HL-60 (cell line): ENCODE data around the gene DNAJC18.
"Not testable (repeated sequence)": the region's sequence is repeated elsewhere in the genome, so short reads cannot be mapped to it uniquely, and the experiment has no call there.

Experiments used
- DNase-seq, 2 experiments: peaks; one replicate each; pipeline ENCODE4 v3.0.0-alpha.2; 2010 to 2020; ENCODE audit warnings: low read depth in 1 of 2, low spot score in 1 of 2
- H3K27ac ChIP-seq: fragments of 250-450 bp; sonication (Bioruptor Pico); replicated peaks from 2 replicates; pipeline ENCODE4 v1.5.1; 2020; ENCODE audit warnings: mild to moderate bottlenecking, moderate library complexity
- H3K27me3 ChIP-seq: fragments of 250-450 bp; sonication (Bioruptor Pico); 2 replicates; pipeline ENCODE4 v1.5.1; 2021; ENCODE audit warnings: mild to moderate bottlenecking, moderate library complexity; ENCODE audit not compliant: insufficient read depth, poor library complexity, severe bottlenecking
- H3K4me3 ChIP-seq: replicated peaks from 2 replicates; pipeline ENCODE4 v1.5.1; 2011; ENCODE audit warnings: mild to moderate bottlenecking, control low read depth, low read length; ENCODE audit not compliant: insufficient read depth
- CTCF ChIP-seq: IDR thresholded peaks from one replicate; pipeline ENCODE4 v1.5.1; 2011; ENCODE audit warnings: low read length, control low read depth, inconsistent platforms; ENCODE audit not compliant: insufficient read depth
- GABPA ChIP-seq: IDR thresholded peaks from 2 replicates; pipeline ENCODE4 v1.6.1; 2012; ENCODE audit warnings: low read depth
- POLR2AphosphoS5 ChIP-seq: IDR thresholded peaks from 2 replicates; pipeline ENCODE4 v1.6.1; 2012; ENCODE audit warnings: low read depth
- REST ChIP-seq: IDR thresholded peaks from 2 replicates; pipeline ENCODE4 v1.6.1; 2012; ENCODE audit warnings: low read depth; ENCODE audit not compliant: insufficient replicate concordance
- SPI1 ChIP-seq: IDR thresholded peaks from 2 replicates; pipeline ENCODE4 v1.6.1; 2012; ENCODE audit warnings: low read depth, mild to moderate bottlenecking, borderline replicate concordance
- long read RNA-seq: library from polyadenylated mRNA; unstranded; transcript quantifications from one replicate; pipeline ENCODE4 v2.0.0, GENCODE V29; 2020

The DNAJC18 gene
- long read RNA-seq, full-length matches to known transcripts, result 8 of 9 reads
- long read RNA-seq, partial matches to known transcripts, result 0 of 9 reads
- long read RNA-seq, other reads (novel, unspliced or antisense), result 1 of 9 reads

GRCh38 chr5:139439013-139439903 lies at the start of gene DNAJC18:
Gene DNAJC18 (minus strand): TSS chr5:139439525. CDS start chr5:139439445, 80 bp downstream.
- TF ChIP-seq REST, result no peak
- no peak for TF ChIP-seq POLR2AphosphoS5
- no peak for TF ChIP-seq GABPA
- no peak for TF ChIP-seq SPI1
- TF ChIP-seq CTCF, result no peak
- DNase-seq, result peak; percentile 37 to 64
- Histone ChIP-seq H3K27me3 (no peaks in the 10 kb centered on the region), H3K4me3 (peak within 1 kb of the TSS; percentile 83), H3K27ac (peak within 1 kb of the TSS; percentile 49; the same call in 1 of the 2 replicates)

- Histone ChIP-seq H3K4me3 (no peak overlapping the region), H3K27ac (peak overlapping the region; percentile 62), H3K27me3 (no peaks in the 10 kb centered on the region)
- DNase-seq, result peak in 1 of 2 experiments; percentile 63
- TF ChIP-seq GABPA, result no peak
- 0 out of 2 replicates have a peak, but pooled peaks have one; percentile 10 for TF ChIP-seq SPI1
These were observed 48.9 kb upstream of the DNAJC18 start for GRCh38 chr5:139488260-139488659.

- H3K27ac ChIP-seq, result no peak overlapping the region
- DNase-seq, result no peak
- H3K4me3 ChIP-seq, result no peak overlapping the region
- no peak for TF ChIP-seq SPI1
- no peak for TF ChIP-seq GABPA
- TF ChIP-seq CTCF, result no peak
- no peak for TF ChIP-seq REST
- no peak for TF ChIP-seq POLR2AphosphoS5
- no peaks in the 10 kb centered on the region for H3K27me3 ChIP-seq
These were observed 46.9 kb upstream of the DNAJC18 start for GRCh38 chr5:139486201-139486600.

GRCh38 chr5:139482890-139483208 lies 43.5 kb upstream of the DNAJC18 start:
- H3K27ac ChIP-seq, result peak overlapping the region; percentile 93

More at GRCh38 chr5:139482890-139483208, 43.5 kb upstream of the DNAJC18 start:
- not testable (repeated sequence) for DNase-seq, H3K27me3 ChIP-seq, H3K4me3 ChIP-seq
